Hepatocyte (in vitro differentiated cells): ENCODE data around the gene TRIM15. TPM values are rescaled to one million over a fixed set of nuclear protein-coding genes. Genes with fewer than 3 reads are reported as not detected.
A peak's percentile ranks its signal among the peaks of the same experiment; 100 is the strongest.

Experiments used
- DNase-seq: peaks from one replicate; pipeline ENCODE4 v3.0.0-alpha.2; 2016; ENCODE audit warnings: low spot score
- H2AFZ ChIP-seq: fragments of 200-600 bp; sonication (generic); 2 replicates; pipeline ENCODE4 v1.6.0; 2016; ENCODE audit warnings: antibody characterized with exemption, mild to moderate bottlenecking
- H3K27ac ChIP-seq: fragments of 200-600 bp; sonication (generic); 2 replicates; pipeline ENCODE4 v1.5.1; 2016; ENCODE audit warnings: mild to moderate bottlenecking
- H3K27me3 ChIP-seq: fragments of 200-600 bp; sonication (generic); 2 replicates; pipeline ENCODE4 v1.6.1; 2016
- H3K36me3 ChIP-seq: fragments of 200-600 bp; sonication (generic); replicated peaks from 2 replicates; pipeline ENCODE4 v1.5.1; 2016; ENCODE audit warnings: low read depth; ENCODE audit not compliant: insufficient read depth
- H3K4me1 ChIP-seq: fragments of 200-600 bp; sonication (generic); 2 replicates; pipeline ENCODE4 v1.5.1; 2016; ENCODE audit warnings: mild to moderate bottlenecking, moderate library complexity; ENCODE audit not compliant: insufficient read depth
- H3K4me2 ChIP-seq: fragments of 200-600 bp; sonication (generic); 2 replicates; pipeline ENCODE4 v1.6.0; 2016
- H3K4me3 ChIP-seq: fragments of 200-600 bp; sonication (generic); 2 replicates; pipeline ENCODE4 v1.5.1; 2016; ENCODE audit warnings: mild to moderate bottlenecking
- H3K79me2 ChIP-seq: fragments of 200-600 bp; sonication (generic); 2 replicates; pipeline ENCODE4 v1.6.0; 2017; ENCODE audit warnings: mild to moderate bottlenecking
- H3K9me2 ChIP-seq: fragments of 200-600 bp; sonication (generic); replicated peaks from 2 replicates; pipeline ENCODE4 v1.6.0; 2017; ENCODE audit warnings: mild to moderate bottlenecking; ENCODE audit not compliant: insufficient read depth
- H3K9me3 ChIP-seq: fragments of 200-600 bp; sonication (generic); 2 replicates; pipeline ENCODE4 v1.5.1; 2016; ENCODE audit warnings: low read depth, mild to moderate bottlenecking
- H4K20me1 ChIP-seq: fragments of 200-600 bp; sonication (generic); 2 replicates; pipeline ENCODE4 v1.6.0; 2016; ENCODE audit warnings: mild to moderate bottlenecking; ENCODE audit not compliant: insufficient read depth, poor library complexity, severe bottlenecking
- CTCF ChIP-seq: fragments of 200-600 bp; sonication (generic); IDR thresholded peaks from 2 replicates; pipeline ENCODE4 v1.5.1; 2016; ENCODE audit warnings: antibody characterized with exemption, mild to moderate bottlenecking; ENCODE audit not compliant: poor library complexity
- EZH2 ChIP-seq: fragments of 200-600 bp; sonication (generic); IDR thresholded peaks from 2 replicates; pipeline ENCODE4 v1.6.1; 2016; ENCODE audit warnings: antibody characterized with exemption, mild to moderate bottlenecking, borderline replicate concordance
- EZH2phosphoT487 ChIP-seq: fragments of 200-600 bp; sonication (generic); IDR thresholded peaks from one replicate; pipeline ENCODE4 v1.6.1; 2018; ENCODE audit warnings: antibody characterized with exemption, mild to moderate bottlenecking, low read depth, moderate library complexity; ENCODE audit not compliant: unreplicated experiment, severe bottlenecking
- WGBS: methylation state at CpG from one replicate; pipeline ENCODE4 v1.1.6; 2016; ENCODE audit warnings: low lambda C conversion rate; ENCODE audit errors: missing lambda C conversion rate; 5-methylcytosine and 5-hydroxymethylcytosine counted together
- polyA plus RNA-seq: library from polyadenylated mRNA; unstranded; fragments of >200 nt; fragmentation: Nextera tagmentation; extraction: Ambion mirVana; gene quantifications from 2 replicates; pipeline ENCODE4 v1.2.1, GENCODE V29; 2016
- total RNA-seq: library from RNA; depleted of rRNA; stranded (reverse); fragments of >200 nt; gene quantifications from 2 replicates; pipeline ENCODE4 v1.2.3, GENCODE V29; 2014

The TRIM15 gene
- total and polyA plus RNA-seq, 2 experiments from 2014 or later: 1.2 to 2.6 TPM

- no peak for DNase-seq
- Histone ChIP-seq H3K9me3 (no peaks in the 10 kb centered on the region), H3K4me1 (peaks cover 37% of the 10 kb centered on the region), H3K79me2 (peaks cover 55% of the 10 kb centered on the region), H3K36me3 (no peaks in the 10 kb centered on the region), H4K20me1 (peaks cover 36% of the 10 kb centered on the region), H3K4me2 (peak overlapping the region; percentile 83), H3K9me2 (no peaks in the 10 kb centered on the region), H3K4me3 (no peak overlapping the region), H3K27ac (no peak overlapping the region), H3K27me3 (no peaks in the 10 kb centered on the region), H2AFZ (no peak overlapping the region)
- 58% methylated on average over 2 of the region's 2 CpGs for WGBS
- no peak for TF ChIP-seq EZH2
- no peak for TF ChIP-seq EZH2phosphoT487
- no peak for TF ChIP-seq CTCF
Measured at GRCh38 chr6:30211306-30211705, 48.0 kb downstream of the TRIM15 start.

GRCh38 chr6:30211899-30212298 is 48.6 kb downstream of the TRIM15 start:
- H3K27me3 ChIP-seq: no peaks in the 10 kb centered on the region
- peak overlapping the region; percentile 83 for H3K4me2 ChIP-seq
- no peak for TF ChIP-seq EZH2phosphoT487
- no peaks in the 10 kb centered on the region for H3K36me3 ChIP-seq
- peak overlapping the region; percentile 95 for H3K27ac ChIP-seq
- H3K4me3 ChIP-seq: peak overlapping the region; percentile 48
- no peak overlapping the region for H2AFZ ChIP-seq
- H3K9me3 ChIP-seq: no peaks in the 10 kb centered on the region
- whole genome bisulfite sequencing: 50% methylated on average over 3 of the region's 3 CpGs
- H3K79me2 ChIP-seq: peaks cover 51% of the 10 kb centered on the region
- no peak for DNase-seq
- peaks cover 32% of the 10 kb centered on the region for H3K4me1 ChIP-seq
- H4K20me1 ChIP-seq: peaks cover 32% of the 10 kb centered on the region
- H3K9me2 ChIP-seq: no peaks in the 10 kb centered on the region

GRCh38 chr6:30212865-30213666 is 49.7 kb downstream of the TRIM15 start, which contains the start of gene TRIM26:
Gene TRIM26, minus strand, starts transcription at chr6:30213406. Its CDS starts 14,303 bp downstream, at chr6:30199103.
- peak; percentile 98 for DNase-seq
- H3K4me3 ChIP-seq: peak within 1 kb of the TSS; percentile 48
- peak within 1 kb of the TSS; percentile 95 for H3K27ac ChIP-seq
- H3K9me3 ChIP-seq: no peaks in the 10 kb centered on the region
- H3K9me2 ChIP-seq: no peaks in the 10 kb centered on the region
- peak within 1 kb of the TSS; percentile 83 for H3K4me2 ChIP-seq
- peaks cover 46% of the 10 kb centered on the region for H3K79me2 ChIP-seq
- peak within 1 kb of the TSS; percentile 68 for H2AFZ ChIP-seq
- peaks cover 22% of the 10 kb centered on the region for H4K20me1 ChIP-seq
- H3K4me1 ChIP-seq: peaks cover 22% of the 10 kb centered on the region
- WGBS: under 1% methylated on average over 59 of the region's 59 CpGs
- no peaks in the 10 kb centered on the region for H3K36me3 ChIP-seq
- TF ChIP-seq EZH2 (no peak), CTCF (no peak), EZH2phosphoT487 (no peak)
- no peaks in the 10 kb centered on the region for H3K27me3 ChIP-seq

- H3K36me3 ChIP-seq: no peaks in the 10 kb centered on the region
- peaks cover 18% of the 10 kb centered on the region for H3K4me1 ChIP-seq
- H3K9me3 ChIP-seq: no peaks in the 10 kb centered on the region
- peak overlapping the region; percentile 92 for H3K27ac ChIP-seq
- H3K27me3 ChIP-seq: no peaks in the 10 kb centered on the region
- H2AFZ ChIP-seq: peak overlapping the region; percentile 68
- 2% methylated on average over 12 of the region's 12 CpGs for WGBS
- H3K4me2 ChIP-seq: peak overlapping the region; percentile 79
- DNase-seq: no peak
- H3K79me2 ChIP-seq: peaks cover 40% of the 10 kb centered on the region
- no peak for TF ChIP-seq EZH2
- TF ChIP-seq CTCF: peak; percentile 11
- no peak for TF ChIP-seq EZH2phosphoT487
- H3K9me2 ChIP-seq: no peaks in the 10 kb centered on the region
- H4K20me1 ChIP-seq: peaks cover 18% of the 10 kb centered on the region
- H3K4me3 ChIP-seq: peak overlapping the region; percentile 46
Measured at GRCh38 chr6:30213667-30213956, 50.3 kb downstream of the TRIM15 start.
